ENCODE data around the gene LRRC39. TPM values are rescaled to one million over a fixed set of nuclear protein-coding genes. Genes with fewer than 3 reads are reported as not detected.
A peak's percentile ranks its signal among the peaks of the same experiment; 100 is the strongest.

The LRRC39 gene
- polyA plus RNA-seq, 4 donors, result 1.7 to 3.8 (median 2.5) TPM

GRCh38 chr1:100151679-100152078 is 26.4 kb downstream of the LRRC39 start:
- DNase-seq (ENCODE audit: low read depth in 4 of 4, low spot score in 3 of 4), result no peak

DNA sequence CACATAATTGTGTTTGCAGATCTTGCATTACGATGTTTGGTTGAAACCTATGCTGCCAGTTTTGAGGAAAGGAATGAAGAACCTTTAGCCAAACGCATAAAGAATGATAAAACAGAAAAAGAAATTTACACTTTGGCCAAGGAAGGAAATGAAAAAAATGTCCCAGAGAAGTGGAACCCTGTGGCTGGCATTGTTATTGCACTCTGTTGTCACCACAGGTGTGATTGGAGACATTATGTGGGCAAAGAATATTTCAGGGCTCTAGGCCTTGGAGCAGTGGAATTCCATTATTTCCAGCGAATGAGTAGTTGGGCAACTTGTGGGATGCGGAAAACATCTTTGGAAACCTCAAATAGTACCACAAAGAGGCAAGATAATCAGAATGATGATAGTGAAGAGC is 30.2 kb downstream of the LRRC39 start:
- no peak for DNase-seq (ENCODE audit: low read depth in 4 of 4, low spot score in 3 of 4)

DNA sequence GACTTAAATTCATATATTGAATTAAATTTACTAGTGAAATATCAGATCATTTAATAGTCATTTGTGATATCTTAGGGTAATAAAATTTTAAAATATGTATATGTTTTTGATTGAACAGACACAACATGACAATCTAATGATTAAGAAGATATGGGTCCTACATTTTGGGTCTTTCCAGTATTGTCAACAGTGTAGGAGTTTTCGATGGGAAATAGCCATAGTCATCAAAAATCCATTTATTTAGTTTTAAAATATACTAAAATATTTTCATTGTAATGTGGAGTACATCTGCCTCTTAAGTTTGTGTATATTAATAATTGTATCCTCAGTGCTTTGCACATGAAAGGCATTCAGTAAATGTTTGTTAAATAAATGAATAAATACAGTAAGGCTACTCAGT is 31.1 kb downstream of the LRRC39 start:
- no peak for DNase-seq (ENCODE audit: low read depth in 4 of 4, low spot score in 3 of 4)

DNA sequence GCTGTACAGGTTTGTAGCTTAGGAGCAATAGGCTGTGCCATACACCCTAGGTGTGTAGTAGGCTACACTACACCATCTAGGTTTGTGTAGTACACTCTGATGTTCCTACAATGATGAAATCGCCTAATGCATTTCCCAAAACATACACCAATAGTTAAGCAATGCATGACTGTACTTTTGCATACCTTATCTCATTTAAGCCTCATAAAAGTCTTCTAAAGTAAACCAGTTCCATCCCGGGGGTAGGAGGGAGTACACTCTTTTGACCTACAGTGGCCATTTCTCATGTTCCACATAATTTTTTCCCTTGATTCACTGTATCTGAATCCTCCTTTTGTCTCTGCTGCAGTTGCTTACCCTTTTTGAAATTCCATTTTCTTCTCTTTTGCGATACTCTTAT is 32.9 kb downstream of the LRRC39 start:
- no peak for DNase-seq (ENCODE audit: low read depth in 4 of 4, low spot score in 3 of 4)

DNA sequence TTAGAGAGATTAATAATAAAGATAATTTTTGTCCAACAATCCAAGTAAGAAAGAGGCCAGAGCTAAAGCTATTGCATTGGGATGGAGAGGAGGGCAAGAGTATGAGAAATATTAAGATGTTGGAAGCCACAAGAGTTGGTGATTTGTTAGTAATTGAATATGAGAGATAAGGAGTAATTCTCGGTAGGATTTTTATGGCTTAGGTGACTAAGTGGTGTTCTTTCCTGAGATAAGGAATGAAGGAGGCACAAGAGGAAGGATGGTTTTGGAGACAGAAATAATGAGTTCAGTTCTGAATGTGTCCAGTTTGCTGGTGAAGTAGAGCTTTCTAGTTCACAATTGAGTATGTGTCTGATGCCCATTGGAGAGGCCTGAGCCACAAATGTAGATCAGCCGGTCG is 35.7 kb downstream of the LRRC39 start:
- DNase-seq (ENCODE audit: low read depth in 4 of 4, low spot score in 3 of 4), result no peak

GRCh38 chr1:100141192-100141591 is 36.9 kb downstream of the LRRC39 start:
- no peak for DNase-seq (ENCODE audit: low read depth in 4 of 4, low spot score in 3 of 4)

DNA sequence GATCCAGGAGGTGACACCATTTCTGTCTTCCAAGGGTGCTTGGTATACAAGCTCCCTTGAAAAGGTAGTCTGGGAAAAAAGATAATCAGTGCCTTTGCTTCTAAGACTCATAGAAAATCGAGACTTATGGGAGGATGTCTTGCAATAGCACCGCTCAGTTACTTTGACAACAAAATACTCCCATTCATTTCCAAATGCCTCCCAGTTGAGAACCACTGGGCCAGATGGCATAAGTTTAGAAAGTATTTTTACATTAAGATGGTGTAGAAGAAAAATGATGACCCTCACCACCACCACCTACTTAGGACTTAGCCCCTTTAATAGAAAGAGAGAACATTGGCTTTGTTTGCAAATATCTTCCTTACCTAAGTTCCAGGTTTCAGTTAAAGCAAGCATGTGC is 40.5 kb downstream of the LRRC39 start:
- no peak for DNase-seq (ENCODE audit: low read depth in 4 of 4, low spot score in 3 of 4)

DNA sequence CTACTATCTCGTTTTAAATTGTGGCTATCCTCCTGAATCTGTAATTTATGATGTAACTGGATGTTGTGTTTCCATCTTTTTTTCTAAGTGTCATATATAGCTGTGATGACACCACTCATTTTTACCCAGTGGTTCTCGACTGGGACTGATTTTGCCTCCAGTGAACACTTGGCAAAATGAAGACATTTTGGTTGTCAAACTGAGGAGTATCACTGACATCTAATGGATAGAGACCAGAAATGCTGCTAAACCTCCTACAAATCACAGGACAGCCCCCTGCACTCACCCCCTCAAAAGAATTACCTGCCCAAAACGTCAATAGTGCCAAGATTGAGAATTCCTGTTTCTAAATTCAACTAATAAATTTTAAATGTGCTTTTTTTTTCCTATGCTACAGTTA is 43.2 kb downstream of the LRRC39 start:
- DNase-seq (ENCODE audit: low read depth in 4 of 4, low spot score in 3 of 4), result no peak

GRCh38 chr1:100132566-100133477 is 45.2 kb downstream of the LRRC39 start, which contains the start of the genes SASS6 and TRMT13:
Gene SASS6 (minus strand): TSS chr1:100132930. CDS start chr1:100132814, 116 bp downstream.
Gene TRMT13 (plus strand): TSS chr1:100133163. CDS start chr1:100133169, 6 bp downstream.
- peak; percentile 89 to 98 (median 97) for DNase-seq (ENCODE audit: low read depth in 4 of 4, low spot score in 3 of 4)

GRCh38 chr1:100131623-100132022 is 46.4 kb downstream of the LRRC39 start:
- no peak for DNase-seq (ENCODE audit: low read depth in 4 of 4, low spot score in 3 of 4)

- no peak for DNase-seq (ENCODE audit: low read depth in 4 of 4, low spot score in 3 of 4)
Measured at GRCh38 chr1:100130552-100131077, 47.4 kb downstream of the LRRC39 start.

DNA sequence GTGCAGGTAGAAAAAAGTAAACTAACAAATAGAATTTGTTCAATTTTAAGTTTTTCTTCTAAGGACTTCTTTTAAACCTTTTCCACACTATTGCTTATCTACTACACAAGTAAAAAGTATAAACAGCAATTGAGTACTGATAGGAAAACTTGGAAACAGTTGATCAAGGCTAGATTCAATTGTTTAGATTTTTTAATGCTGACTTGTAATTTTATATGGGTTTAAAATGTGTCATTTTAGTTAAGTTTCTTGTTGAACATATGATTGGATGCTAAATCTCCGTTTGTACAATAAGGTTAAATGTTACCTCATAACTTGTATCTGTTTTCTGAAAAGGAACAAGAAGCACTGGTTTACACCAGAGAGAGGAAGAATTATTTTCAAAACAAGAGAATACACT is 50.8 kb downstream of the LRRC39 start:
- DNase-seq (ENCODE audit: low read depth in 4 of 4, low spot score in 3 of 4), result no peak

- no peak for DNase-seq (ENCODE audit: low read depth in 4 of 4, low spot score in 3 of 4)
Measured at GRCh38 chr1:100122177-100122576, 55.9 kb downstream of the LRRC39 start.

GRCh38 chr1:100115524-100115923 is 62.5 kb downstream of the LRRC39 start:
- DNase-seq (ENCODE audit: low read depth in 4 of 4, low spot score in 3 of 4), result no peak

DNA sequence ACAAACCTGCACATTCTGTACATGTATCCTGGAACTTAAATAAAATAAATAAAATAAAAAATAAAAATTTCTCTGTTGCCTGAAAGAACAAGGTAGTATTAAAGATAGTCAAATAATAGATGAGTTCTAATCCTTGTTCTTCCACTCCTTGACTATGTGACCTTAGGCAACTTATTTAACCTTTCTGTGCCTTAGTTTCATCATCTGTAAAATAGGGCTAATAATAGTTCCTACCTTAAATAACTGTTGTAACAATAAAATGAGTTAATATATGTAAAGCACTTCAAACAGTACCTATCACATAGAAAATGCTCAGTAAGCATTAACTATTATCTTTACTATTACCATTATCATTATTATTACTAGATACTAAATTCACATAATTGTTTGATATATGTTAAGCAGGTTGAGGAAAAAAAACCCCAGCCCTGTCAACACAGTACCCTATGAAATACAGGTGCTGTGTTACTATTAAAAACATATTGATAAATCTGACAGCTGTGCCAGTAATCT is 68.4 kb downstream of the LRRC39 start:
- DNase-seq (ENCODE audit: low read depth in 4 of 4, low spot score in 3 of 4), result no peak

GRCh38 chr1:100107696-100108095 is 70.4 kb downstream of the LRRC39 start:
- DNase-seq (ENCODE audit: low read depth in 4 of 4, low spot score in 3 of 4), result no peak

- no peak for DNase-seq (ENCODE audit: low read depth in 4 of 4, low spot score in 3 of 4)
Measured at GRCh38 chr1:100101564-100101963, 76.5 kb downstream of the LRRC39 start.

DNA sequence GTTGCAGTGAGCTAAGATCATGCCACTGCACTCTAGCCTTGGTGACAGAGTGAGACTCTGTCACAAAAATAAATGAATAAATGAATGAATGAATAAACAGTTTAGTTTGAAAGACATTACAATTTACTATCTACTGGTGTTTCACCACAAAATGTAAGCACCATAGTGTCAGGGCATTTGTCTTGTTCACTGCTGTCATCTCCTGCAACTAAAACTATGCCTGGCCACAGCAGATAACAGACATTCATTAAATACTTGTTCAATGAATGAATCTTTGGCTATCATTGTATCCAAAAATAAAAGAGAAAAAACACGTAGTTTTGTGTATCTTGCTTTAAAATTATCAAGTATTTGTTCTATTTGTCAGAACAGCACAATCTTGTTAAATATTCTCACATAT is 77.9 kb downstream of the LRRC39 start:
- no peak for DNase-seq (ENCODE audit: low read depth in 4 of 4, low spot score in 3 of 4)

Data from right renal pelvis (tissue), 4 donors.